Nephron progenitor cell (in vitro differentiated cells): Measurements from ENCODE around the gene TRPM1.

Source experiments
- DNase-seq: peaks from one replicate; pipeline ENCODE4 v3.0.0; 2021
- H3K27ac Mint-ChIP-seq: 2 replicates; pipeline ENCODE4 v1.8.0; 2021; ENCODE audit warnings: mild to moderate bottlenecking, moderate library complexity, mixed read lengths
- H3K27me3 Mint-ChIP-seq: 2 replicates; pipeline ENCODE4 v1.8.0; 2021; ENCODE audit warnings: mild to moderate bottlenecking, low read depth, mixed read lengths; ENCODE audit not compliant: poor library complexity
- H3K36me3 Mint-ChIP-seq: 2 replicates; pipeline ENCODE4 v1.8.0; 2021; ENCODE audit warnings: low read depth, mixed read lengths
- H3K4me1 Mint-ChIP-seq: 2 replicates; pipeline ENCODE4 v1.8.0; 2021; ENCODE audit warnings: mixed read lengths
- H3K4me3 Mint-ChIP-seq: 2 replicates; pipeline ENCODE4 v1.8.0; 2021; ENCODE audit warnings: mild to moderate bottlenecking, moderate library complexity, mixed read lengths
- H3K9me3 Mint-ChIP-seq: 2 replicates; pipeline ENCODE4 v1.8.0; 2021; ENCODE audit warnings: mild to moderate bottlenecking, moderate library complexity, mixed read lengths
- CTCF ChIP-seq: fragments of 200-600 bp; sonication (generic); IDR thresholded peaks from 2 replicates; pipeline ENCODE4 v1.5.0; 2021; ENCODE audit warnings: antibody characterized with exemption

The TRPM1 gene

GRCh38 chr15:31079519-31079918 is 22.0 kb downstream of the TRPM1 start:
- no peak overlapping the region for H3K27ac Mint-ChIP-seq
- H3K9me3 Mint-ChIP-seq, result no peaks in the 10 kb centered on the region
- H3K36me3 Mint-ChIP-seq, result no peaks in the 10 kb centered on the region
- peaks cover 43% of the 10 kb centered on the region for H3K4me1 Mint-ChIP-seq
- H3K4me3 Mint-ChIP-seq, result no peak overlapping the region
- no peak for TF ChIP-seq CTCF
- DNase-seq, result no peak
- peaks cover 24% of the 10 kb centered on the region for H3K27me3 Mint-ChIP-seq

GRCh38 chr15:31078471-31078870 is 23.1 kb downstream of the TRPM1 start:
- Mint-ChIP-seq H3K4me3 (no peak overlapping the region), H3K9me3 (no peaks in the 10 kb centered on the region), H3K4me1 (peaks cover 36% of the 10 kb centered on the region), H3K27me3 (peaks cover 26% of the 10 kb centered on the region), H3K27ac (no peak overlapping the region), H3K36me3 (no peaks in the 10 kb centered on the region)
- TF ChIP-seq CTCF, result no peak
- no peak for DNase-seq

- Mint-ChIP-seq H3K36me3 (no peaks in the 10 kb centered on the region), H3K27ac (no peak overlapping the region), H3K4me1 (peaks cover 36% of the 10 kb centered on the region), H3K4me3 (no peak overlapping the region), H3K9me3 (no peaks in the 10 kb centered on the region), H3K27me3 (peaks cover 30% of the 10 kb centered on the region)
- DNase-seq, result no peak
- TF ChIP-seq CTCF, result no peak
Observed at GRCh38 chr15:31077941-31078340, 23.6 kb downstream of the TRPM1 start.

- no peak overlapping the region for H3K27ac Mint-ChIP-seq
- TF ChIP-seq CTCF, result no peak
Observed at GRCh38 chr15:31077181-31077580, 24.3 kb downstream of the TRPM1 start.

GRCh38 chr15:31074321-31074720 is 27.2 kb downstream of the TRPM1 start:
- Mint-ChIP-seq H3K4me3 (no peak overlapping the region), H3K27ac (no peak overlapping the region), H3K27me3 (peaks cover 26% of the 10 kb centered on the region), H3K9me3 (no peaks in the 10 kb centered on the region), H3K36me3 (no peaks in the 10 kb centered on the region), H3K4me1 (peaks cover 29% of the 10 kb centered on the region)
- no peak for TF ChIP-seq CTCF
- DNase-seq, result no peak

More at GRCh38 chr15:31077181-31077580, 24.3 kb downstream of the TRPM1 start:
- Mint-ChIP-seq H3K27me3 (peaks cover 30% of the 10 kb centered on the region), H3K4me3 (no peak overlapping the region), H3K4me1 (peaks cover 36% of the 10 kb centered on the region), H3K36me3 (no peaks in the 10 kb centered on the region), H3K9me3 (no peaks in the 10 kb centered on the region)
- DNase-seq, result no peak

GRCh38 chr15:31070867-31071266 is 30.7 kb downstream of the TRPM1 start:
- no peak for DNase-seq
- Mint-ChIP-seq H3K27me3 (peaks cover 18% of the 10 kb centered on the region), H3K4me3 (no peak overlapping the region), H3K4me1 (peaks cover 8% of the 10 kb centered on the region), H3K9me3 (no peaks in the 10 kb centered on the region), H3K36me3 (no peaks in the 10 kb centered on the region), H3K27ac (no peak overlapping the region)
- no peak for TF ChIP-seq CTCF
